Astrocyte (in vitro differentiated cells and primary cell): Measurements from ENCODE around the gene HBA1.

Experiments
- EZH2 ChIP-seq: IDR thresholded peaks from 2 replicates; pipeline ENCODE4 v1.6.1; 2012; ENCODE audit warnings: mild to moderate bottlenecking, low read length, inconsistent platforms; ENCODE audit not compliant: insufficient read depth
- TF ChIP-seq, protein P1 (sequence below): IDR thresholded peaks from 2 replicates; pipeline ENCODE4 v1.5.1; 2011; ENCODE audit warnings: low read depth, mild to moderate bottlenecking, inconsistent platforms, low read length, moderate library complexity; ENCODE audit not compliant: insufficient read depth

DNA sequence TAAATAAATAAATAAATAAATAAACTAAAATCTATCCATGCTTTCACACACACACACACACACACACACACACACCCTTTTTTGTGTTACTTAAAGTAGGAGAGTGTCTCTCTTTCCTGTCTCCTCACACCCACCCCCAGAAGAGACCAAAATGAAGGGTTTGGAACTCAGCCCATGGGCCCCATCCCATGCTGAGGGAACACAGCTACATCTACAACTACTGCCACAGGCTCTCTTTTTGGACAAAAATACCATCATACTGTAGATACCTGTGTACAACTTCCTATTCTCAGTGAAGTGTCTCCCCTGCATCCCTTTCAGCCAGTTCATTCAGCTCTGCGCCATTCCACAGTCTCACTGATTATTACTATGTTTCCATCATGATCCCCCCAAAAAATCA lies 5.7 kb upstream of the HBA1 start:
- TF ChIP-seq, protein P1, sequence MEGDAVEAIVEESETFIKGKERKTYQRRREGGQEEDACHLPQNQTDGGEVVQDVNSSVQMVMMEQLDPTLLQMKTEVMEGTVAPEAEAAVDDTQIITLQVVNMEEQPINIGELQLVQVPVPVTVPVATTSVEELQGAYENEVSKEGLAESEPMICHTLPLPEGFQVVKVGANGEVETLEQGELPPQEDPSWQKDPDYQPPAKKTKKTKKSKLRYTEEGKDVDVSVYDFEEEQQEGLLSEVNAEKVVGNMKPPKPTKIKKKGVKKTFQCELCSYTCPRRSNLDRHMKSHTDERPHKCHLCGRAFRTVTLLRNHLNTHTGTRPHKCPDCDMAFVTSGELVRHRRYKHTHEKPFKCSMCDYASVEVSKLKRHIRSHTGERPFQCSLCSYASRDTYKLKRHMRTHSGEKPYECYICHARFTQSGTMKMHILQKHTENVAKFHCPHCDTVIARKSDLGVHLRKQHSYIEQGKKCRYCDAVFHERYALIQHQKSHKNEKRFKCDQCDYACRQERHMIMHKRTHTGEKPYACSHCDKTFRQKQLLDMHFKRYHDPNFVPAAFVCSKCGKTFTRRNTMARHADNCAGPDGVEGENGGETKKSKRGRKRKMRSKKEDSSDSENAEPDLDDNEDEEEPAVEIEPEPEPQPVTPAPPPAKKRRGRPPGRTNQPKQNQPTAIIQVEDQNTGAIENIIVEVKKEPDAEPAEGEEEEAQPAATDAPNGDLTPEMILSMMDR, result no peak
- no peak for TF ChIP-seq EZH2
